ENCODE results near the gene PRDX4. TPM values are rescaled to one million over a fixed set of nuclear protein-coding genes. Genes with fewer than 3 reads are reported as not detected.
A peak's percentile ranks its signal among the peaks of the same experiment; 100 is the strongest.

PRDX4 gene
- total RNA-seq, result 34.7 TPM
- long read RNA-seq, transcript PRDX4-202 (7 exons, 1,005 nt), result major isoform, 44 of 44 reads
- long read RNA-seq, partial matches to known transcripts, result 0 of 44 reads
- long read RNA-seq, other reads (novel, unspliced or antisense), result 0 of 44 reads

DNA sequence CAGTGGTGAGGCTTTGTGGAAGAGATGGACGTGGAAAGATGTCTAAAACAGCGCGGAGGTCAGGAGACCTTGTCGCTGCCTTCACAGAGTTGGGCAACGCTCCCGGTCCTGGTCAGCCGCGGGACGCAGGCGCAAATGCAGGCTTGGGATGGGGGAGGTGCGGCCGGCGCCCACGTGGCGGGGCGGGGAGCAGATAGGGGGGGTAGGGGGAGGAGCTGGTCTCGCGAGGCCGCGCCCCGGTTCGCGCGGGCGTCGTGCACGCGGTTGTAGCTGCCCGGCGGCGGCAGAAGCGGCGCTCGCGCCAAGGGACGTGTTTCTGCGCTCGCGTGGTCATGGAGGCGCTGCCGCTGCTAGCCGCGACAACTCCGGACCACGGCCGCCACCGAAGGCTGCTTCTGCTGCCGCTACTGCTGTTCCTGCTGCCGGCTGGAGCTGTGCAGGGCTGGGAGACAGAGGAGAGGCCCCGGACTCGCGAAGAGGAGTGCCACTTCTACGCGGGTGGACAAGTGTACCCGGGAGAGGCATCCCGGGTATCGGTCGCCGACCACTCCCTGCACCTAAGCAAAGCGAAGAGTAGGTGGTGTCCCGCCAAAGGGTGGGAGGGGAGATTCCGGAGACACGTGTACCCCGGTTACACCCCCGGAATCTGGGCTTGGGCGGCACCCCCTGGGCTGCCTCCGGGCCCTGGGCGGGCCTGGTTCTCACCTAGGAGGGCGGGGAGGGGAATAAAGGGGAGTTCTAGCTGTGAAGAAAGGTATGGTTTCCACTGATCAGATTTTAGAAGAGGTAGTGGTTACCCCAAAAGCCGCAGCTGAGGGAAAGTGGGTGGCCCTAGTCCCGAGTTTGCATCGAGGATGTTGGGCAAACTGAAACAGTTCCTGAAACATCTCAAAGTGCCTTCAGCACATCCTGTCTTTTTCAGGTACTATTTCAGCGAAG is at the start of gene PRDX4:
Gene PRDX4 (plus strand): TSS at position 255 of the 939 bp plus-strand sequence. CDS start 78 bp downstream, at position 333.
- peak; percentile 89 for DNase-seq
- H3K36me3 ChIP-seq, result no peaks in the 10 kb centered on the region
- H3K9me3 ChIP-seq (replicated peaks), result no peaks in the 10 kb centered on the region
- peaks cover 12% of the 10 kb centered on the region for H3K4me1 ChIP-seq
- peak within 1 kb of the TSS; percentile 88 for H3K27ac ChIP-seq (replicated peaks)
- intact Hi-C loops (cut with micrococcal nuclease), result no loop called here
- TF ChIP-seq, protein P1, sequence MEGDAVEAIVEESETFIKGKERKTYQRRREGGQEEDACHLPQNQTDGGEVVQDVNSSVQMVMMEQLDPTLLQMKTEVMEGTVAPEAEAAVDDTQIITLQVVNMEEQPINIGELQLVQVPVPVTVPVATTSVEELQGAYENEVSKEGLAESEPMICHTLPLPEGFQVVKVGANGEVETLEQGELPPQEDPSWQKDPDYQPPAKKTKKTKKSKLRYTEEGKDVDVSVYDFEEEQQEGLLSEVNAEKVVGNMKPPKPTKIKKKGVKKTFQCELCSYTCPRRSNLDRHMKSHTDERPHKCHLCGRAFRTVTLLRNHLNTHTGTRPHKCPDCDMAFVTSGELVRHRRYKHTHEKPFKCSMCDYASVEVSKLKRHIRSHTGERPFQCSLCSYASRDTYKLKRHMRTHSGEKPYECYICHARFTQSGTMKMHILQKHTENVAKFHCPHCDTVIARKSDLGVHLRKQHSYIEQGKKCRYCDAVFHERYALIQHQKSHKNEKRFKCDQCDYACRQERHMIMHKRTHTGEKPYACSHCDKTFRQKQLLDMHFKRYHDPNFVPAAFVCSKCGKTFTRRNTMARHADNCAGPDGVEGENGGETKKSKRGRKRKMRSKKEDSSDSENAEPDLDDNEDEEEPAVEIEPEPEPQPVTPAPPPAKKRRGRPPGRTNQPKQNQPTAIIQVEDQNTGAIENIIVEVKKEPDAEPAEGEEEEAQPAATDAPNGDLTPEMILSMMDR (IDR thresholded peaks at IDR 0.05; ENCODE audit: borderline replicate concordance), result no peak
- H3K27me3 ChIP-seq (ENCODE audit: low read depth), result no peaks in the 10 kb centered on the region
- peak within 1 kb of the TSS; percentile 79 for H3K4me3 ChIP-seq

DNA sequence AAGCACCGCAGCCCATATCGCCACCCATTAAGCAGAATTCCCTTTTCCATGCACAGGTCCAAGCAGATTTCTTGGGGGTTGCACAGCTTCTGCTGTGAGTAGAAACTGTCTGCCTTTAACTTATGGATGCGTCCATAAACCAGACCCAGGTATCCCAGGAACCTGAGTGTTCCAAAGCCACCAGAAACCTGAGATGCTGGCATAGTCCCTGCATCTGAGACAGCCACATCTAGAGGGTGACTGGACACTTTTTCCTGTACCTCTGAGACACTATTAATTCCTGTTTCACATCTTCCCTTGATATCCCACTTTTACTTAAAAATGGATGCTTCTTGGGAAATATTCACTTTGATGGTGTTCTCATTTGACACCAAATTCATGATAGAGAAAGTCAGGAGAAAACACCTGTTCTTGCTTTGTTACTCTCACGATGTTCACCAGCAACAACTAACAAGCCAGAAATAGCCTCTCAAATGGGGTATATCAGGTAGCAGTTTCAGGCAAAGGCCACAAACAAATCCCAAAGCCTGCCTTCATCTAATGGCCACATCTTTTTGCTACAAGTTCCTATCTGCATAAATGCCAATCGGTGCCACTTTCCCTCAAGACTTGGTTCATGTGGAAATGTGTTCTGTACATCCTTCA is 45.5 kb upstream of the PRDX4 start:
- H3K36me3 ChIP-seq, result no peaks in the 10 kb centered on the region
- no peak overlapping the region for H3K4me3 ChIP-seq
- no peak overlapping the region for H3K27ac ChIP-seq (replicated peaks)
- TF ChIP-seq, protein P1 (IDR thresholded peaks at IDR 0.05; ENCODE audit: borderline replicate concordance), result no peak
- H3K9me3 ChIP-seq (replicated peaks), result no peaks in the 10 kb centered on the region
- no peaks in the 10 kb centered on the region for H3K4me1 ChIP-seq
- intact Hi-C loops (cut with micrococcal nuclease), result no loop called here
- DNase-seq, result no peak
- H3K27me3 ChIP-seq (ENCODE audit: low read depth), result no peaks in the 10 kb centered on the region

DNA sequence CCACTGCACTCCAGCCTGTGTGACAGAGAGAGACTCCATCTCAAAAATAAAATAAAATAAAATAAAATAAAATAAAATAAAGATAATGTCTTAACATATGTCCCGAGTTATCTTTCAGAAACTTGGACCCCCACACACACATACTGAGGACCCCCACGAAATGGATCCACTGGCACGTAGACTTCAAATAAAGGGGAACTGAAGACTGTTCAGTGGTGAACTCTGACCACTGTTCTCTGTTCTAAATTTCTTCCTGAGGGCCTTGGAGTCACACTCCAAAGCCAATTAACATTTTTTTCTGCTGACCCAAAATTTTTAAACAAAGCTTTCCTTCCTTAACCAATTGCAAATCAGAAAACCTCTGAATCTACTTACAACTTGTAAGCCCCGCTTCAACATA is 43.5 kb upstream of the PRDX4 start:
- Histone ChIP-seq H3K27ac (replicated peaks) (no peak overlapping the region), H3K4me1 (no peaks in the 10 kb centered on the region), H3K27me3 (ENCODE audit: low read depth) (no peaks in the 10 kb centered on the region), H3K4me3 (no peak overlapping the region), H3K9me3 (replicated peaks) (no peaks in the 10 kb centered on the region), H3K36me3 (no peaks in the 10 kb centered on the region)
- intact Hi-C loops (cut with micrococcal nuclease), result no loop called here
- DNase-seq, result no peak
- TF ChIP-seq, protein P1 (IDR thresholded peaks at IDR 0.05; ENCODE audit: borderline replicate concordance), result no peak

DNA sequence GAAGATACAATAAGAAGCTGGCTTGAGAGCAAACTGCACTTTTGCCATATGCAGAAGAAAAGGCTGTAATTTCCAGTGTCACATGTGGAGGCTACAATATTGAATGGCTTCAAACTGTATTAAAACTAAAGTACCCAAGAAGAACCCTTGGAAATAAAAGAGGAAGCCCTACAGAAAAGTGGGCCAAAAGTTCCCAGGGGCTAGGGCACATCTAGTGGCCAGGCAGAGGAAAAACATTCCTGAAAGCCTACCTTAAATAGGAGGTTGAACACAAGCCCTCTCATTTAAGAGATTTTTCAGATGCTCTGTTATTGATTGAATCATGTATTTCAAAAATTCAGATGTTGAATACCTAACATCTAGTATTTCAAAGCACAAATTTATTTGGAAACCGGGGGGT is 40.6 kb upstream of the PRDX4 start:
- Histone ChIP-seq H3K27ac (replicated peaks) (no peak overlapping the region), H3K9me3 (replicated peaks) (no peaks in the 10 kb centered on the region), H3K27me3 (ENCODE audit: low read depth) (no peaks in the 10 kb centered on the region), H3K36me3 (no peaks in the 10 kb centered on the region), H3K4me3 (no peak overlapping the region), H3K4me1 (no peaks in the 10 kb centered on the region)
- TF ChIP-seq, protein P1 (IDR thresholded peaks at IDR 0.05; ENCODE audit: borderline replicate concordance), result no peak
- DNase-seq, result no peak
- intact Hi-C loops (cut with micrococcal nuclease), result no loop called here

DNA sequence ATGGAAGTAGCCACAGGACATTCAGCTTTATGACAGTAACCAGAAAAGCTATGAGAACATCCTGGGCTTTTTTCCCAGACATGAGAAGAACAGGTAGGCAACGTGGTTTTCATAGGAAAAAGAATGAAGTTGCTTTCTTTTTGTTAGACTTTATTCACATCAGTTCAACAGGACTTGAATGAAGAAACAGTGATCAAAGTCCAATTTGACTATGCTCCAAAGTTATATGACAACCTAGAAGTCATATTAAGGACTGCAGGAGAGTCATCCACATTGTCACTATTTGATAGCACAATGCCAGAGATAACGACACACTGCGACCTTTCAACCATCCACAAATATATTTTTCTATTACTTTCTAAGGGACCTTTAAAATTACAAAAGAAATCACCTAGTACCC is 39.2 kb upstream of the PRDX4 start:
- H3K4me1 ChIP-seq, result no peaks in the 10 kb centered on the region
- TF ChIP-seq, protein P1 (IDR thresholded peaks at IDR 0.05; ENCODE audit: borderline replicate concordance), result no peak
- intact Hi-C loops (cut with micrococcal nuclease), result no loop called here

More for the DNA sequence above, 39.2 kb upstream of the PRDX4 start:
- H3K36me3 ChIP-seq, result no peaks in the 10 kb centered on the region
- no peak overlapping the region for H3K4me3 ChIP-seq
- no peak overlapping the region for H3K27ac ChIP-seq (replicated peaks)
- H3K27me3 ChIP-seq (ENCODE audit: low read depth), result no peaks in the 10 kb centered on the region
- H3K9me3 ChIP-seq (replicated peaks), result no peaks in the 10 kb centered on the region
- DNase-seq, result no peak

Measured in left ventricle myocardium inferior (tissue), 1 donor.